Neural progenitor cell (in vitro differentiated cells): Measurements from ENCODE around the gene FNDC11. TPM values are rescaled to one million over a fixed set of nuclear protein-coding genes. Genes with fewer than 3 reads are reported as not detected.
"Not testable (repeated sequence)": the region's sequence is repeated elsewhere in the genome, so short reads cannot be mapped to it uniquely, and the experiment has no call there.

Experiments used
- DNase-seq: peaks from one replicate; pipeline ENCODE4 v3.0.0-alpha.2; 2016; ENCODE audit warnings: low spot score
- H2AFZ ChIP-seq: fragments of 200-600 bp; sonication (generic); replicated peaks from 2 replicates; pipeline ENCODE4 v1.6.1; 2016; ENCODE audit warnings: antibody characterized with exemption
- H3F3A ChIP-seq: fragments of 200-600 bp; sonication (generic); 2 replicates; pipeline ENCODE4 v1.6.1; 2016; ENCODE audit warnings: antibody characterized with exemption, low read depth
- H3K27ac ChIP-seq: fragments of 200-600 bp; sonication (generic); 2 replicates; pipeline ENCODE4 v1.5.1; 2016; ENCODE audit warnings: mild to moderate bottlenecking
- H3K27me3 ChIP-seq: fragments of 200-600 bp; sonication (generic); 2 replicates; pipeline ENCODE4 v1.6.1; 2016; ENCODE audit warnings: mild to moderate bottlenecking, moderate library complexity
- H3K36me3 ChIP-seq: fragments of 200-600 bp; sonication (generic); 2 replicates; pipeline ENCODE4 v1.5.1; 2016
- H3K4me1 ChIP-seq: fragments of 200-600 bp; sonication (generic); 2 replicates; pipeline ENCODE4 v1.6.1; 2016; ENCODE audit warnings: mixed run types
- H3K4me2 ChIP-seq: fragments of 200-600 bp; sonication (generic); 2 replicates; pipeline ENCODE4 v1.6.1; 2016
- H3K4me3 ChIP-seq: fragments of 200-600 bp; sonication (generic); 2 replicates; pipeline ENCODE4 v1.5.1; 2016
- H3K79me2 ChIP-seq: fragments of 200-600 bp; sonication (generic); 2 replicates; pipeline ENCODE4 v1.6.1; 2016; ENCODE audit warnings: low read depth
- H3K9ac ChIP-seq: fragments of 200-600 bp; sonication (generic); 2 replicates; pipeline ENCODE4 v1.6.1; 2016
- H3K9me3 ChIP-seq: fragments of 200-600 bp; sonication (generic); 2 replicates; pipeline ENCODE4 v1.5.1; 2016; ENCODE audit warnings: low read depth
- H4K20me1 ChIP-seq: fragments of 200-600 bp; sonication (generic); 2 replicates; pipeline ENCODE4 v1.6.1; 2016; ENCODE audit warnings: low read depth
- H3K27ac Mint-ChIP-seq: 3 replicates; pipeline ENCODE4 v1.8.0; 2021; ENCODE audit warnings: mixed read lengths
- H3K27me3 Mint-ChIP-seq: 2 replicates; pipeline ENCODE4 v1.8.0; 2022; ENCODE audit warnings: low read depth, mild to moderate bottlenecking, inconsistent platforms, moderate library complexity, mixed read lengths; ENCODE audit not compliant: insufficient read depth
- H3K36me3 Mint-ChIP-seq: 3 replicates; pipeline ENCODE4 v1.8.0; 2021; ENCODE audit warnings: mixed read lengths
- H3K4me1 Mint-ChIP-seq: 3 replicates; pipeline ENCODE4 v1.8.0; 2021; ENCODE audit warnings: mixed read lengths
- H3K4me3 Mint-ChIP-seq: 3 replicates; pipeline ENCODE4 v1.8.0; 2021; ENCODE audit warnings: mild to moderate bottlenecking, moderate library complexity, mixed read lengths
- H3K9me3 Mint-ChIP-seq: 3 replicates; pipeline ENCODE4 v1.8.0; 2020; ENCODE audit warnings: mixed read lengths
- CTCF ChIP-seq: fragments of 200-600 bp; sonication (generic); IDR thresholded peaks from 2 replicates; pipeline ENCODE4 v1.5.1; 2017; ENCODE audit warnings: antibody characterized with exemption, mild to moderate bottlenecking
- EZH2 ChIP-seq: fragments of 200-600 bp; sonication (generic); IDR thresholded peaks from 2 replicates; pipeline ENCODE4 v1.6.1; 2017; ENCODE audit warnings: antibody characterized with exemption, mild to moderate bottlenecking, moderate library complexity
- EZH2phosphoT487 ChIP-seq: fragments of 200-600 bp; sonication (generic); IDR thresholded peaks from 2 replicates; pipeline ENCODE4 v1.6.1; 2017; ENCODE audit warnings: antibody characterized with exemption
- total RNA-seq: library from RNA; depleted of rRNA; stranded (reverse); fragments of >200 nt; gene quantifications from 2 replicates; pipeline ENCODE4 v1.2.3, GENCODE V29; 2015; ENCODE audit warnings: low replicate concordance

FNDC11 gene
- total RNA-seq, 1 donor from 2014 or later = 0.39 TPM

- H3K9ac ChIP-seq = no peak overlapping the region
- no peaks in the 10 kb centered on the region for H3K9me3 ChIP-seq
- peaks cover 7% of the 10 kb centered on the region for H3F3A ChIP-seq
- H3K4me2 ChIP-seq = no peak overlapping the region
- H3K27me3 ChIP-seq = peaks cover 9% of the 10 kb centered on the region
- Mint-ChIP-seq H3K36me3 (no peaks in the 10 kb centered on the region), H3K27ac (no peak overlapping the region), H3K4me1 (peaks cover 3% of the 10 kb centered on the region), H3K27me3 (peaks cover 4% of the 10 kb centered on the region), H3K9me3 (no peaks in the 10 kb centered on the region), H3K4me3 (no peak overlapping the region)
- H3K79me2 ChIP-seq = no peaks in the 10 kb centered on the region
- no peaks in the 10 kb centered on the region for H4K20me1 ChIP-seq
- no peaks in the 10 kb centered on the region for H3K4me1 ChIP-seq
- H3K27ac ChIP-seq = no peak overlapping the region
- H2AFZ ChIP-seq = no peak overlapping the region
- H3K36me3 ChIP-seq = no peaks in the 10 kb centered on the region
- TF ChIP-seq EZH2phosphoT487 (no peak), EZH2 (no peak), CTCF (no peak)
- H3K4me3 ChIP-seq = no peak overlapping the region
- no peak for DNase-seq
Observed at GRCh38 chr20:63570281-63571086, 16.5 kb downstream of the FNDC11 start.

DNA sequence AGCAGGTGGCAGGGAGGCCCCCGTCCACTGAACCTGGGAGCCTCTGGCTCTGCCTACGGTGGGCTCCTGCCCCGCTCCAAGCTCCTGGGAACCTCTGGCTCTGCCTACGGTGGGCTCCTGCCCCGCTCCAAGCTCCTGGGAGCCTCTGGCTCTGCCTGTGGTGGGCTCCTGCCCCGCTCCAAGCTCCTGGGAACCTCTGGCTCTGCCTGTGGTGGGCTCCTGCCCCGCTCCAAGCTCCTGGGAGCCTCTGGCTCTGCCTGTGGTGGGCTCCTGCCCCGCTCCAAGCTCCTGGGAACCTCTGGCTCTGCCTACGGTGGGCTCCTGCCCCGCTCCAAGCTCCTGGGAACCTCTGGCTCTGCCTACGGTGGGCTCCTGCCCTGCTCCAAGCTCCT is 17.1 kb downstream of the FNDC11 start:
- not testable (repeated sequence) for H3K27me3 ChIP-seq, H4K20me1 ChIP-seq, H3K27ac ChIP-seq, H3K27me3 Mint-ChIP-seq, H3K9ac ChIP-seq, H3K4me1 ChIP-seq, H3K9me3 ChIP-seq, H3K4me3 Mint-ChIP-seq, H3K36me3 ChIP-seq, H3K27ac Mint-ChIP-seq, H3K4me3 ChIP-seq, H3K9me3 Mint-ChIP-seq, DNase-seq, H3K4me1 Mint-ChIP-seq, H3K4me2 ChIP-seq, H3K79me2 ChIP-seq, H3F3A ChIP-seq, H2AFZ ChIP-seq, H3K36me3 Mint-ChIP-seq

- H3K36me3 ChIP-seq = no peaks in the 10 kb centered on the region
- Mint-ChIP-seq H3K4me3 (no peak overlapping the region), H3K36me3 (no peaks in the 10 kb centered on the region), H3K27ac (no peak overlapping the region), H3K27me3 (peaks cover 10% of the 10 kb centered on the region), H3K9me3 (no peaks in the 10 kb centered on the region), H3K4me1 (peaks cover 6% of the 10 kb centered on the region)
- H3F3A ChIP-seq = peaks cover 7% of the 10 kb centered on the region
- H3K4me1 ChIP-seq = no peaks in the 10 kb centered on the region
- no peaks in the 10 kb centered on the region for H3K9me3 ChIP-seq
- no peak overlapping the region for H3K4me3 ChIP-seq
- H3K79me2 ChIP-seq = no peaks in the 10 kb centered on the region
- H3K27me3 ChIP-seq = peaks cover 9% of the 10 kb centered on the region
- H3K27ac ChIP-seq = no peak overlapping the region
- DNase-seq = no peak
- H4K20me1 ChIP-seq = no peaks in the 10 kb centered on the region
- no peak overlapping the region for H3K4me2 ChIP-seq
- no peak overlapping the region for H3K9ac ChIP-seq
- TF ChIP-seq EZH2 (no peak), EZH2phosphoT487 (no peak), CTCF (no peak)
- H2AFZ ChIP-seq = no peak overlapping the region
Observed at GRCh38 chr20:63572071-63572787, 18.3 kb downstream of the FNDC11 start.
